Measurements from ENCODE around the gene ADAMTS12.

GRCh38 chr5:33637011-33637410, 254.8 kb downstream of the ADAMTS12 start:
- TF ChIP-seq, protein P1, sequence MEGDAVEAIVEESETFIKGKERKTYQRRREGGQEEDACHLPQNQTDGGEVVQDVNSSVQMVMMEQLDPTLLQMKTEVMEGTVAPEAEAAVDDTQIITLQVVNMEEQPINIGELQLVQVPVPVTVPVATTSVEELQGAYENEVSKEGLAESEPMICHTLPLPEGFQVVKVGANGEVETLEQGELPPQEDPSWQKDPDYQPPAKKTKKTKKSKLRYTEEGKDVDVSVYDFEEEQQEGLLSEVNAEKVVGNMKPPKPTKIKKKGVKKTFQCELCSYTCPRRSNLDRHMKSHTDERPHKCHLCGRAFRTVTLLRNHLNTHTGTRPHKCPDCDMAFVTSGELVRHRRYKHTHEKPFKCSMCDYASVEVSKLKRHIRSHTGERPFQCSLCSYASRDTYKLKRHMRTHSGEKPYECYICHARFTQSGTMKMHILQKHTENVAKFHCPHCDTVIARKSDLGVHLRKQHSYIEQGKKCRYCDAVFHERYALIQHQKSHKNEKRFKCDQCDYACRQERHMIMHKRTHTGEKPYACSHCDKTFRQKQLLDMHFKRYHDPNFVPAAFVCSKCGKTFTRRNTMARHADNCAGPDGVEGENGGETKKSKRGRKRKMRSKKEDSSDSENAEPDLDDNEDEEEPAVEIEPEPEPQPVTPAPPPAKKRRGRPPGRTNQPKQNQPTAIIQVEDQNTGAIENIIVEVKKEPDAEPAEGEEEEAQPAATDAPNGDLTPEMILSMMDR (conservative IDR thresholded peaks at IDR 0.05) = no peak
- TF ChIP-seq ZFX (IDR thresholded peaks at IDR 0.05) = no peak
